Panc1 (cell line): ENCODE data around the gene DUSP16.

Source experiments
- POLR2AphosphoS5 ChIP-seq: IDR thresholded peaks from 2 replicates; pipeline ENCODE4 v1.6.1; 2012; ENCODE audit warnings: mild to moderate bottlenecking, low read depth, low read length, moderate library complexity
- REST ChIP-seq, 2 experiments: IDR thresholded peaks; 2 replicates each; pipeline ENCODE4 v1.6.1; 2011 to 2012; ENCODE audit warnings: low read depth in 2 of 2, control low read depth in 1 of 2, low read length in 1 of 2, mild to moderate bottlenecking in 1 of 2, moderate library complexity in 1 of 2; ENCODE audit not compliant: insufficient read depth in 1 of 2
- TCF7L2 ChIP-seq: IDR thresholded peaks from 2 replicates; pipeline ENCODE4 v1.6.1; 2011; ENCODE audit warnings: mild to moderate bottlenecking, low read depth, low read length, inconsistent platforms
- TF ChIP-seq, protein P1 (sequence below): fragments of 450-650 bp; IDR thresholded peaks from 2 replicates; pipeline ENCODE4 v1.5.1; 2017; ENCODE audit warnings: mild to moderate bottlenecking

- TF ChIP-seq, protein P1, sequence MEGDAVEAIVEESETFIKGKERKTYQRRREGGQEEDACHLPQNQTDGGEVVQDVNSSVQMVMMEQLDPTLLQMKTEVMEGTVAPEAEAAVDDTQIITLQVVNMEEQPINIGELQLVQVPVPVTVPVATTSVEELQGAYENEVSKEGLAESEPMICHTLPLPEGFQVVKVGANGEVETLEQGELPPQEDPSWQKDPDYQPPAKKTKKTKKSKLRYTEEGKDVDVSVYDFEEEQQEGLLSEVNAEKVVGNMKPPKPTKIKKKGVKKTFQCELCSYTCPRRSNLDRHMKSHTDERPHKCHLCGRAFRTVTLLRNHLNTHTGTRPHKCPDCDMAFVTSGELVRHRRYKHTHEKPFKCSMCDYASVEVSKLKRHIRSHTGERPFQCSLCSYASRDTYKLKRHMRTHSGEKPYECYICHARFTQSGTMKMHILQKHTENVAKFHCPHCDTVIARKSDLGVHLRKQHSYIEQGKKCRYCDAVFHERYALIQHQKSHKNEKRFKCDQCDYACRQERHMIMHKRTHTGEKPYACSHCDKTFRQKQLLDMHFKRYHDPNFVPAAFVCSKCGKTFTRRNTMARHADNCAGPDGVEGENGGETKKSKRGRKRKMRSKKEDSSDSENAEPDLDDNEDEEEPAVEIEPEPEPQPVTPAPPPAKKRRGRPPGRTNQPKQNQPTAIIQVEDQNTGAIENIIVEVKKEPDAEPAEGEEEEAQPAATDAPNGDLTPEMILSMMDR: no peak
- TF ChIP-seq POLR2AphosphoS5: no peak
- no peak for TF ChIP-seq REST (IDR thresholded peaks at IDR 0.05; ENCODE audit: insufficient read depth in 1 of 2, low read depth in 2 of 2, low read length in 1 of 2)
- no peak for TF ChIP-seq TCF7L2
Observed at GRCh38 chr12:12499909-12500604, 62.6 kb downstream of the DUSP16 start.
